Measurements from ENCODE around the gene CNTLN. TPM values are rescaled to one million over a fixed set of nuclear protein-coding genes. Genes with fewer than 3 reads are reported as not detected.

Gene CNTLN
- total RNA-seq, 1 donor from 2014 or later, result 14.1 TPM

DNA sequence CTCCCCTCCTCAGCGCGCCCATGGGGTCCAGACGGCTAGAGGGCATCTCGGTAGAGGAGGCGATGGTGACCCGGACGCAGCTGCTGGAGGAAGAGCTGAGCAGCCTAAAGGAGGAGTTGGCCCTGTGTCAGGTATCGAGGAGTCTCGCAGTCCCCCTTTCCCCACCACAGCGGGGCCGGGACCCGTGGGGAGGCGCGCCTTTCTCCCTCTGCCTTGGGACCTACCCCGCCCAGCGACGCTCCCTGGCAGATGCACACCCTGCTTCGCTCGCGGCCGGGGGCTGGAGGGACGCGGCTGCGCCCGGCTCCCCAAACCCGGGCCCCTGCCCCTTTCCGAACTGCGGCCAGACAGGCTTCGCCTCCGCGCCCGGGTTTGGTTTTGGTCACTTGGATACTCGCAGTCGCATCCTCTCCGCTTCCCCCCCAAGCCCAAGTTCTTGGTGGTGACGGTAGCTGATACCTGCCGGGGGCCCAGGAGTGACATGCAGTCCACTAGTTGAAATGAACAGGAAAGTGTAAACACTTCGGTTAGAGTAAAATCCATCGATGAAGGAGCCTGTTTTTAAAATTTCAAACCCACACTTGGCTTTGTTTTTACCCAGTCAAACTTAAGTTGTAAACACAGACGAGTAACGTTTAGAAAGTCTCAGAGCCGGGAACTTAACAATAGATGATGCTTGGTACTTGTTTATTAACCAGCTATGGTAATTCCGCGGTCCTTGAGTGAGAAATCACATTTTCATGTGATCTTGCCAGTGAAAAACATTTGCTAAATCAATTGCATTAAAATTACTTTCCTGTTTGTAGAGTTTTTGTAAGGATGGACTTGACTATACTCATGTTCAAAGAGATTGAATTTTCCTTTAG is 688 bp downstream of the CNTLN start:
- Mint-ChIP-seq H3K4me3 (peak overlapping the region; percentile 94), H3K27ac (peak overlapping the region; percentile 80), H3K9me3 (no peaks in the 10 kb centered on the region), H3K27me3 (peaks cover 15% of the 10 kb centered on the region), H3K36me3 (peaks cover 4% of the 10 kb centered on the region), H3K4me1 (ENCODE audit: unreplicated experiment) (peaks cover 11% of the 10 kb centered on the region)
- DNase-seq (ENCODE audit: extremely low spot score, unreplicated experiment), result peak; percentile 75
- TF ChIP-seq, protein P1, sequence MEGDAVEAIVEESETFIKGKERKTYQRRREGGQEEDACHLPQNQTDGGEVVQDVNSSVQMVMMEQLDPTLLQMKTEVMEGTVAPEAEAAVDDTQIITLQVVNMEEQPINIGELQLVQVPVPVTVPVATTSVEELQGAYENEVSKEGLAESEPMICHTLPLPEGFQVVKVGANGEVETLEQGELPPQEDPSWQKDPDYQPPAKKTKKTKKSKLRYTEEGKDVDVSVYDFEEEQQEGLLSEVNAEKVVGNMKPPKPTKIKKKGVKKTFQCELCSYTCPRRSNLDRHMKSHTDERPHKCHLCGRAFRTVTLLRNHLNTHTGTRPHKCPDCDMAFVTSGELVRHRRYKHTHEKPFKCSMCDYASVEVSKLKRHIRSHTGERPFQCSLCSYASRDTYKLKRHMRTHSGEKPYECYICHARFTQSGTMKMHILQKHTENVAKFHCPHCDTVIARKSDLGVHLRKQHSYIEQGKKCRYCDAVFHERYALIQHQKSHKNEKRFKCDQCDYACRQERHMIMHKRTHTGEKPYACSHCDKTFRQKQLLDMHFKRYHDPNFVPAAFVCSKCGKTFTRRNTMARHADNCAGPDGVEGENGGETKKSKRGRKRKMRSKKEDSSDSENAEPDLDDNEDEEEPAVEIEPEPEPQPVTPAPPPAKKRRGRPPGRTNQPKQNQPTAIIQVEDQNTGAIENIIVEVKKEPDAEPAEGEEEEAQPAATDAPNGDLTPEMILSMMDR (conservative IDR thresholded peaks at IDR 0.05), result no peak

DNA sequence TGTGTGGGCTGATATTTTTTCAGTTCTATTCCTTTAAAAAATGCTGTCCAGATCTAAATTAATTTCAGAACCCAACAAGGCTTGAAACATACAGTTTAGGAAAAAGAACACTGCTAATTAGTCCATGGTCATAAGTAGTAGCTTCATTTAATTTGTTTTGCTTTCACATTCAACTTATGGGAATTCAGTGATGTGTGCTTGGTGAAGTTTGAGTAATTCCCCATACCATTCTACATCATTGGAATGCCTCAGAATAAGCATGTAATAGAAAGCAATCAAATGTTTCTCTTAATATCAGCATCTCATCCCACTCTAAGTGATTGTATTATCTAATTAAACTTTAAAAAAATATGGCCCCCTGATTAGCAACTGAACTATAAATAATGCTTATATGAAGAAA is 2.7 kb downstream of the CNTLN start:
- no peaks in the 10 kb centered on the region for H3K9me3 Mint-ChIP-seq
- no peak overlapping the region for H3K27ac Mint-ChIP-seq
- no peak for DNase-seq (ENCODE audit: extremely low spot score, unreplicated experiment)
- TF ChIP-seq, protein P1 (conservative IDR thresholded peaks at IDR 0.05), result no peak
- H3K4me3 Mint-ChIP-seq, result no peak overlapping the region
- peaks cover 9% of the 10 kb centered on the region for H3K27me3 Mint-ChIP-seq
- peaks cover 11% of the 10 kb centered on the region for H3K4me1 Mint-ChIP-seq (ENCODE audit: unreplicated experiment)
- peaks cover 4% of the 10 kb centered on the region for H3K36me3 Mint-ChIP-seq

DNA sequence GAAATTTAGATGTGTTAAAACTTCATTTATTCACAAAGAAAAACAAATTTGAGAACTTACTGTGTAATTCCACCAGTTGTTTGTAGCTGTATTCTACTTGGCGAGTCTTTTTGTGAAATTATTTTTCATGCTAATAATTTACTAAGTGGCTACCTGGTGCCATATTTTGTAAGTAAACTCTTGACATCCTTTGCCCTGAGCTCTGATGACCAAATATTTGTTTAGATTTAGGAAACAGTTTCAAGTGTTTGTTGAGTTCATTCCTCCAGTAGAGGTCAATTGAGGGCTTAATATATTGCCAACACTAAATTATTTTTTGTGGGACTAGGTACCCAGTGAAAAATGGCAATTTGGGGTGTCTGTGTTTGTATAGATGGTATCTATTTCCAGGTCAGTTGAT is 3.7 kb downstream of the CNTLN start:
- H3K27ac Mint-ChIP-seq, result no peak overlapping the region
- H3K4me3 Mint-ChIP-seq, result no peak overlapping the region
- DNase-seq (ENCODE audit: extremely low spot score, unreplicated experiment), result no peak
- H3K4me1 Mint-ChIP-seq (ENCODE audit: unreplicated experiment), result peaks cover 11% of the 10 kb centered on the region
- TF ChIP-seq, protein P1 (conservative IDR thresholded peaks at IDR 0.05), result no peak
- peaks cover 8% of the 10 kb centered on the region for H3K36me3 Mint-ChIP-seq
- no peaks in the 10 kb centered on the region for H3K9me3 Mint-ChIP-seq
- H3K27me3 Mint-ChIP-seq, result peaks cover 9% of the 10 kb centered on the region

DNA sequence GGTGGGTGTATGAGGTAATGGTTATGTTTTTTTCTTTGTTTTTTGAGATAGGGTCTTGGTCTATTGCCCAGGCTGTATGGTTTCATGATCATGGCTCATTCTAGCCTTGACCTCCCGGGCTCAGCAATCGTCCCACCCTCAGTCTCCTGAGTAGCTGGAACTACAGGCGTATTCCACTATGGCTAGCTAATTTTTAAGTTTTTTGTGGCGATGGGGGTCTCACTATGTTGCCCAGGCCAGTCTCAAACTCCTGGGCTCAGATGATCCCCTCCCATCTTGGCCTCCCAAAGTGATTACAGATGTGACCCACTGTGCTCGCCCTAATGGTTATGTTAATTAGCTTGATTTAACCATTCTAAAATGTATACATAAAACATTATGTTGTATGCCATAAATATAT is 5.6 kb downstream of the CNTLN start:
- H3K9me3 Mint-ChIP-seq, result no peaks in the 10 kb centered on the region
- H3K4me1 Mint-ChIP-seq (ENCODE audit: unreplicated experiment), result peaks cover 6% of the 10 kb centered on the region
- peaks cover 7% of the 10 kb centered on the region for H3K36me3 Mint-ChIP-seq
- no peak overlapping the region for H3K4me3 Mint-ChIP-seq
- TF ChIP-seq, protein P1 (conservative IDR thresholded peaks at IDR 0.05), result no peak
- H3K27ac Mint-ChIP-seq, result no peak overlapping the region
- no peaks in the 10 kb centered on the region for H3K27me3 Mint-ChIP-seq
- DNase-seq (ENCODE audit: extremely low spot score, unreplicated experiment), result no peak

DNA sequence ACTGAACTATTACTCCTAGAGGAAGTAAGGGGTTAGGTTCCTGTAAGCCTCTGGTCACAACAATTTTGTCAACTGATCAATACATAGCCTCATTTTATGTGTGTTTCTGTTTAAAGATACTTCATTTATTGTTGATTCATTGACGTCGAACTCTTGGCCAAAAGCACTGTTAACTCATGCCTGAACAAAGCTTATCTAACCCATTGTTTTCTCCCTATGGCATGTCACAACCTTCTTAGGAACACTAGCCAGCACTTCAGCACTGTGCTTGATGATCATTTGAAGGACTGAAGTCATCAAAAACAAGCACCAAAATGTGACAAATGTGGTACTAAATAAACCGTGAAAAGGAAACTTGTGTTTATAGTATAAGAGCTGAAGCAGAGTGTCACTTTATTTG is 13.5 kb downstream of the CNTLN start:
- DNase-seq (ENCODE audit: extremely low spot score, unreplicated experiment), result no peak
- Mint-ChIP-seq H3K27me3 (no peaks in the 10 kb centered on the region), H3K4me3 (no peak overlapping the region), H3K36me3 (peaks cover 49% of the 10 kb centered on the region), H3K4me1 (ENCODE audit: unreplicated experiment) (no peaks in the 10 kb centered on the region), H3K9me3 (peaks cover 5% of the 10 kb centered on the region), H3K27ac (no peak overlapping the region)
- TF ChIP-seq, protein P1 (conservative IDR thresholded peaks at IDR 0.05), result no peak
